DMS 273 treated with DMSO at 0.1 percent for 48 hours (cell line): ENCODE measurements around the gene TXNRD2.

ENCODE experiments used
- DNase-seq: peaks from one replicate; lab custom pipeline; 2025; lab: John Stamatoyannopoulos, UW

Gene TXNRD2

DNA sequence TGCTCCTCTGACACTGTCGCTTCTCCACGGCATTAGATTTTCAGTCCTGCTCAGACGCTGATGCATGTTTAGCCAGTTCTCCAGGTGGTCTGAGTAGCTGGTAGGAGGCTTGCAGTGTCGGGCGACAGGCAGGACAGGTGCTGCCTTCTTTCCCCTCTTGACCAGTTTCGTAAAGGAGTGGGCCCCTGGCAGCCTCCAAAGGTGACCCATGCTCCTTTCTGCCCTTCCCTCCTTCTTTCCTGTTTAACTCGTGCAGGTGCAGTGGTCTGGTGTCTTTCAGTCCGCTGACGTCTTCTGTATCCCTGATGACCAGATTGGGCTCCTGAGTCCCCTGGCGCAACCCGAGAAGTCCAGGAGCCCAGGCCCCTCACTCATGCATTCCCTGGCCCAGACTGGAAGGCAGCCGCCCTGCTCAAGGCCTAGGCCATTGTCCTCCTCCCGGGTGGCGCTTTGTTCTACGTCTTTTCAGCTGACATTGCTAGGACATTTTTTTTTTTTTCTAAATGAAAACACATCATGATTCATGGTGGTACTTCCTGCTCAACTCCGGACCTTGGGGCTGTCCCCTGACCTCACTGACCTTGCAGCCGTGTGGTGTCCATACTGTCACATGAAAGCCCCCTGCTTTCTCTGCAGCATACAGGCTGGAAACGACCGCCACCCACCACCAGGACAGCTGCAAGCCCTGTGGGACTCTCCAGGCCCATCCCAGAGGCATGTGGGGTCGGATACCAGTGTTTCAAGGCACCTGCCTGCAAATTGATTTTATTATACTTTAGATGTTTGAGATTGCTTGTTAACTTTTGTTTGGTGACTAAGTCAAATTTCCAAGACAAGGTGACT lies 25.5 kb upstream of the TXNRD2 start:
- DNase-seq: no peak

DNA sequence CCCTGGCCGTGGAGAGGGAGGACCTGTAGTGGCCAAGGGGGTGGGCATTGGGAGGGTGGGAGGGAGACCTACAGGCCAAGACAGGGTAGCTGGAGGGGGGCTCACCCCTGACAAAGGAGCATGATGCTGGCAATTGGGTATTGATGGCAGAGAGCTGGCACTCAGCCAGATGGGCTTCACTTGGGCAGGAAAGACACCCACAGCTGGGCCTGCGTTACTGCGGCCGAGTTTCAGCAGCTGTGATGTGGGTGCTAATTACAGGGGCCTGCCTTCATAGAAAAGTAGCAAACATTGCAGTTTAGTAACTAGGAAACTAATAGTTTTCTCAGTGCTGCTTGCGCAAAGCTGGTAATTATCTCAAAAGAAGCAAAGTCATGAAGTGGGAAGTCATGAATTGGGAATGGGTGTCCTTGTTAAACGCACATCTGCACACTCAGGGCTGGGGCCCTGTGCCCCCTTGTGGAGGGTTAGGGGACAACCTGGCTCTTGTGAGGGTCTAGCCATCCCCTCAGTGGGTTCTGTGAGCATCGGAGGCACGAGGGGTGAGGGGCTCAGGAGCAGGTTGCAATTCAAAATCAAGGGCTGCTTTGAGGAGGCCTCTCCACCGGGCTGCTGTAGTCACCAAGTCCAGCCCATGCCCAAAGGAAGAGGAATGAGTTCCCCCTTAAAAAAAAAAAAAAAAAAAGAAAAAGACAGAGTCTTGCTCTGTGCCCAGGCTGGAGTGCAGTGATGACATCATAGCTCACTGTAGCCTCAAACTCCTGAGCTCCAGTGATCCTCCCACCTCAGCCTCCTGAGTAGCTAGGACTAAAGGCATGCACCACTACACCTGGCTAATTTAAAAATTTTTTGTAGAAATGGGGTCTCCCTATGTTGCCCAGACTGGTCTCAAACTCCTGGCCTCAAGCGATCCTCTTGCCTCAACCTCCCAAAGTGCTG lies 24.4 kb upstream of the TXNRD2 start:
- DNase-seq: no peak

DNA sequence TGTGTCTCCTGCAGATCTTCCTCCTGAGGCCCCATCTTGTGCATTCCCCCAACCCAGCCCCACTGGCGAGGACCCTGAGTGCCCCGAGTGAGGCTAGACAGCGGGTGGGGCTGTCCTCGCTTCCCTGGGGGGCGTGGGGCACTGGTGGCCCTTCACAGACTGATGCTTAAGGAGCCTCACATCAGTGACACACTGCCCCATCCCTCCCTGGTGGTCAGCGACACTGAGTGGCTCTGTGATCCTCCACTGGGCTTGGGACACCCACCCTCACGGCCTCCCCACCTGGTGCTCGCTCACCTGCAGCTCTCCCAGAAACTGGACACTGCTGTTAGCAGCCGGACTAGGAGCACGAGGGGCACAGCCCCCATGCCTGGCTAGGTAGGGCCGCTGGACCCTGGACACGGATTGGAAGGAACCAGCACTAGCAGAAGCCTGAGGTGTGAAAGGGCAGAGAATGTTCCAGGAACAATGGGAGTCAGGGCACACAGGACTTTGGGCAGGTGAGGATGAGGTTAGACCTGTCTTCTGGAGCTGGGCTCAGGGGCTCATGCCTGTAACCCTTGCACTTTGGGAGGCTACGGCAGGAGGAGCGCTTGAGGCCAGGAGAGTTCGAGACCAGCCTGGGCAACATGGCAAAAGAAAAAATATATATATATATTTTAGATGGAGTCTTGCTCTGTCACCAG lies 23.2 kb upstream of the TXNRD2 start:
- no peak for DNase-seq

DNA sequence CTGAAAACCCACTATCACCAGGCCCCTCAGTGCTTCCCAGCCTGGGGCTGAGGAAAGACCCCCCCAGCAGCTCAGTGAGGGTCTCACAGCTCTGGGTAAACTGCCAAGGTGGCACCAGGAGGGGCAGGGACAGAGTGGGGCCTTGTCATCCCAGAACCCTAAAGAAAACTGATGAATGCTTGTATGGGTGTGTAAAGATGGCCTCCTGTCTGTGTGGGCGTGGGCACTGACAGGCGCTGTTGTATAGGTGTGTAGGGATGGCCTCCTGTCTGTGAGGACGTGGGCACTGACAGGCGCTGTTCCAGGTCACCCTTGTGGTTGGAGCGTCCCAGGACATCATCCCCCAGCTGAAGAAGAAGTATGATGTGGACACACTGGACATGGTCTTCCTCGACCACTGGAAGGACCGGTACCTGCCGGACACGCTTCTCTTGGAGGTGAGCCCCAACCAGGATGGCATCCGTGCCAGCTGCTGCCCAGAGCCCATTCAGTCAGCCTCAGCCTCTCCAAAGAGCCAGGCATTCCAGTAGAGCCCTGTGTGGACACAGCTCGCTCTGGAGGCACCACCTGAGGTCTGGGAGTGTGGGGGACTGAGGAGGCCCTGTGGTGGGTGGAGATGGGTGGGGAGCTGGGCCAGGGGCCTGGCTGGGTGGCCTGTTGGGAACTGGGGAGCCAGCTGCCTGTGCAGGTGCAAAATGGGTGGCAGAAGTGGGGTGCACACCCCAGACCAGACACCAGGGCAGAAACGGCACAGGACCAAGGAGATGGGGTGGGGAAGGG lies 22.4 kb upstream of the TXNRD2 start:
- DNase-seq: no peak

DNA sequence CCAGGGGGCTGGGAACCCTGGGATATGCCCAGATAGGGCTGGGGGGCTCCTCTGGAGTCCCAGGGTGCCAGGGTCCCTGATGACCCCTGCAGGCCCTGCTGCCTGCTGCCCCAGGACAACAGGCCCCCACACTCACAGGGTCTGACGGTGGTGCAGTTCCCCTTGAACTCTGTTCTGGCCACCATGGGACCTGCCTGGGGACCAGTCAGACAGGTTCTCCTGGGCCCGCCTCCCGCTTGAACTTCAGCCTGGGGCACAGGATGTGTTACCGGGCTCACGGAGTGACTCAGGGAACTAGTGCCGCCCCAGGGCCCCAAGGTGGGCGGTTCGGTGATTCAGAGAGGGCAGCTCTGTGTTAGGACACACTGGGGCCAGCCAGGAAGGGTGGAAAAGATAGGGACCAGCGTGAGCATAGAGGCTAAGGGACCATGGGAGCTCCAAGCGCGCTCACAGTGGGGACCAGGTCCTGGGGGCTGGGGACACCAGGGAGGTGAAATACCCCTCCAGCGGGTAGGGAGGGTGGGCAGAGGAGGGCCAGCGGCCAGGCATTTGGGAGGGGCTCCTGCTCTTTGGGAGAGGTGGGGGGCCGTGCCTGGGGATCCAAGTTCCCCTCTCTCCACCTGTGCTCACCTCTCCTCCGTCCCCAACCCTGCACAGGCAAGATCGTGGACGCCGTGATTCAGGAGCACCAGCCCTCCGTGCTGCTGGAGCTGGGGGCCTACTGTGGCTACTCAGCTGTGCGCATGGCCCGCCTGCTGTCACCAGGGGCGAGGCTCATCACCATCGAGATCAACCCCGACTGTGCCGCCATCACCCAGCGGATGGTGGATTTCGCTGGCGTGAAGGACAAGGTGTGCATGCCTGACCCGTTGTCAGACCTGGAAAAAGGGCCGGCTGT lies 21.5 kb upstream of the TXNRD2 start:
- no peak for DNase-seq

DNA sequence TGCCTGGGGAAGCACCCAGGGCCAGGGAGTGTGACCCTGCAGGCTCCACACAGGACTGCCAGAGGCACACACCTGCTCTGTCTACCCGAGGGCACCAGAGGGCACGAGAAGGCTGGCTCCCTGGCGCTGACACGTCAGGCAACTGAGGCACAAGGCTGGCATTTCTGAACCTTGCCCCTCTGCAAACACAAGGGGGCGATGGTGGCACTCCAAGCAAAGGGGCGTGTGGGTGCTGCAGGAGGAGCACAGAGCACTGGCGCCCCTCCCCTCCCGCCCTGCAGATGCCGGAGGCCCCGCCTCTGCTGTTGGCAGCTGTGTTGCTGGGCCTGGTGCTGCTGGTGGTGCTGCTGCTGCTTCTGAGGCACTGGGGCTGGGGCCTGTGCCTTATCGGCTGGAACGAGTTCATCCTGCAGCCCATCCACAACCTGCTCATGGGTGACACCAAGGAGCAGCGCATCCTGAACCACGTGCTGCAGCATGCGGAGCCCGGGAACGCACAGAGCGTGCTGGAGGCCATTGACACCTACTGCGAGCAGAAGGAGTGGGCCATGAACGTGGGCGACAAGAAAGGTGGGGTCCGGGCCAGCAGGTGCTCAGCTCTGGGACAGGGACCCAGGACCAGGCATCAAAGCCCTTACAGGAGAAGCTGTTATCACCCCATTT lies 20.8 kb upstream of the TXNRD2 start:
- peak; percentile 28 for DNase-seq

DNA sequence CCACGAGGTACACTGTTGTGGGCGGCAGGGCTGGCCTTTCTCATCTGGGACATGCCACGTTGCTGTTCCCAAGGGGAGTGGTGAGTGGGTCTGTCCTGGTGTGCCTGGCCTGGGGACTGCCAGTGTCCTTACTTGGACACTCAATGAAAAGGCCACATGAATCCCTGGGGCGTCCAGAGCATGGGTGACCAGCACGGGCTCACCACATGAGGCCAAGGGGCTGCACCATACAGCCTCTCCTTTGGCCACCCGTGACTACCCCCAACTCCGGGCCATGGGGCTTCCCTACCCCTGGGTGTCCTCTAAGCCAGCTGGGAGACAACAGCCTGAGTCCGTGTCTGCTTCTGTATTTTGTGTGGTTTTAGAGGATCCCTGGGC lies 20.2 kb upstream of the TXNRD2 start:
- no peak for DNase-seq

DNA sequence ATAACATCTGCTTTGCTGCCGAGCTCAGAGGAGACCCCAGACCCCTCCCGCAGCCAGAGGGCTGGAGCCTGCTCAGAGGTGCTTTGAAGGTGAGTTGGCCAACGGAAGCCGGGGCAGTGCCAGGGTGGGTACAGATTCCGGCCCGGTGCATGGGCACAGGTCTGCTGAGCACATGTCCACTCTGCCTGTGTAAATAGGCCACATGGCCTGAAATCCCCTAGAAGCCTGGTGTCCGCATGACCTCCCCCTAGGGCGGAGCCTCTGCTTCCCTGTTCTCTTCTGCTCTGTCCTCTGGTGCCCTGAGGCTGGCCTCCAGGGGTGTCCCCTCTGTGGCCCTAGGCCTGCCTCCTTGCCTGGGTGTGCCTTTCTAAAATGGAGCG lies 19.6 kb upstream of the TXNRD2 start:
- DNase-seq: no peak

DNA sequence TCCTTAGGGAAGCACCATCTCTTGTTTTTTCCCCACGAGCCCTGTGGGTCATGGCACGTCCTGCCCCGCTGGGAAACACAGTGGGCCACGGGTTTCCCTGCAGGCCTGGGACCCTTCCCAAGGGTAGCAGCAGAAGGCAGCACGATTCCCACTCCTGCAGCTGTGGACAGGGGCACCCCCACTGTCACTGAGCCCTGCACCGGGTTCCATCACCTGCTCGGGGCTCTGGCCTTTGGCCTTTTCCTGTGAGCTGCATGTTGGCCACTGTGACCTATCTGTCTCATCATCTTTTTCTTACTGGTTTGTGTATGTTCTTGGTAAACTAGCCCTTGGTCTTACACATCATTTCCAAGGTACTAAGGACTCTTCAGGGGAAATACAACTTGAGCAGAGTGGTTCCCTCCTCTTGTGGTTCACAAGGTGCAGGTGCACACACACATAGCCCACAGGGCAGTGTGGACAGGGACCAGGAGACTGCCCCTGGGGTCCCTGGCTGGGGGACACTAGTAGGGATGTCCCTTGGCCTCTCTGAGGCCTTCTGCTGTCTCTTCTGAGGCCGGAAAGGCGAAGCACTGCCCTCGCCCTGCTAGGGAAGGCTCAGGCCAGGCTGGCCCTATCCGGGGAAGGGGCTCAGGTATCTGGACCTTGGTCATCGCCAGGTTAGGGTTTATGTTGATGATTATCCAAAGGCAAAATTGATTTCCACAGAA lies 19.0 kb upstream of the TXNRD2 start:
- DNase-seq: no peak

DNA sequence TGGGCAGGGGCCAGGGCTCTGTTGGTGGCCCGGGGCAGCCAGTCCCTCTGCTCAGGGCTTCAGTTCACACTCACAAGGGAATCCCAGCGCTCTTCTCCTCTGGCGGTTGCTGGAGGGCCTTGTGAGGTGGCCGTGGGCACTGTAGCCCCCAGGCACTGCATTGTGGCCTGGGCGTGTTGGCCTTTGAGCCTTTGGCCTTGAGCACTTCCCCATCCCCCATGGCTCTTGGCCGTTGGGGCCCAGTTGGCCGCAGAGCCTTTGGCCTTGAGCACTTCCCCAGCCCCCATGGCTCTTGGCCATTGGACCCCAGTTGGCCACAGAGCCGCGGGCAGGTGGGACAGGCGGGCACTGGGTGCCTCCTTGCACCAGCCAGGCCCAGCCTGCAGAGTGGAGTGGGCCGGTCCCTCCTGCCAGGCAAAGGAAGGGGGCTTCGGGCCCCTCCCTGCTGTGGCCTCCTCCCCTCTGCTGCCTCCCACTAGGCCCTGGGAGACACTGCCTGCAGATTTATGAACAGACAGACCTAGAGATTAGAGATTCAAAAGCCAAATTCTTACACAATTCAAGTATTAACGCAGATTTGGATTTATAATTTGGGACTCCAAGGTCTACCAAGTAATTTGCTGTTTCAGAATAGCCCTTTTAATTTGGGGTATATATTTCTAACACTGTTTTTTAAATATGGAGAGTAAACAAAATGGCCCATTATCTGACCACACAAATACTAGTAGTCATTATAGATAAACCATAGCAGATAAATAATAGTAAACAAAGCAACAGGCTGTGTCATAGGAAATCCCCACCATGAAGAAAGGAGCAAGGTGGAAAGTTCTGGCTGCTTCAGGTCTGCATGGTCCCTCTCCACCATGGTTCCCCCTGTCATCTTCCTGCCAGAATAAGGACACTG lies 18.2 kb upstream of the TXNRD2 start:
- no peak for DNase-seq

DNA sequence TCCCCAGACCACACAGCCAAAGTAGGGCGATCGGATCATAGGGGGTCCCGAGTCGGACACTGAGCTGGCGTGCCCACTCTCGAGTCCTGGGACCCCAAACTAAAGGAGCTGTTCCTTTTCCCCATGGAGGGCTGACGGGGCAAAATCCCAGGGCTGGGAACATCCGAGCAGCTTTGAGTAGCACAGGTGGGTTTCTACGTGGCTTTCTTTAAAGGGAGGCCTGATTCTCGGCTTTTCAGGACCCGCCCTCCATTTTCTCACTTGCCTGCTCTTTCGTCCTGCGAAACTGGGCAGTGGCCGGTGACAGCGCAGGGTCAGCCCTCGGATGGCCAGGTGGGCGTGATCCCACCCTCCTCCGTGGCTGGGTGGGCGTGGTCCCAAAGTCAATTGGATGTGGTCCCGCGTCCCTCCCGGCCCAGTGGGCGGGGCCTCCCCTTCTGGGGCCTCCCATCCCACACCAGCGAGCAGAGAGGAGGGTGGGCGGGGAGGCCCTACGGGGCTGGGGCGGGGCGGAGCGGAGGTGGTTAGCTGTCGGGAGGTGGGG lies 17.5 kb upstream of the TXNRD2 start:
- DNase-seq: no peak

DNA sequence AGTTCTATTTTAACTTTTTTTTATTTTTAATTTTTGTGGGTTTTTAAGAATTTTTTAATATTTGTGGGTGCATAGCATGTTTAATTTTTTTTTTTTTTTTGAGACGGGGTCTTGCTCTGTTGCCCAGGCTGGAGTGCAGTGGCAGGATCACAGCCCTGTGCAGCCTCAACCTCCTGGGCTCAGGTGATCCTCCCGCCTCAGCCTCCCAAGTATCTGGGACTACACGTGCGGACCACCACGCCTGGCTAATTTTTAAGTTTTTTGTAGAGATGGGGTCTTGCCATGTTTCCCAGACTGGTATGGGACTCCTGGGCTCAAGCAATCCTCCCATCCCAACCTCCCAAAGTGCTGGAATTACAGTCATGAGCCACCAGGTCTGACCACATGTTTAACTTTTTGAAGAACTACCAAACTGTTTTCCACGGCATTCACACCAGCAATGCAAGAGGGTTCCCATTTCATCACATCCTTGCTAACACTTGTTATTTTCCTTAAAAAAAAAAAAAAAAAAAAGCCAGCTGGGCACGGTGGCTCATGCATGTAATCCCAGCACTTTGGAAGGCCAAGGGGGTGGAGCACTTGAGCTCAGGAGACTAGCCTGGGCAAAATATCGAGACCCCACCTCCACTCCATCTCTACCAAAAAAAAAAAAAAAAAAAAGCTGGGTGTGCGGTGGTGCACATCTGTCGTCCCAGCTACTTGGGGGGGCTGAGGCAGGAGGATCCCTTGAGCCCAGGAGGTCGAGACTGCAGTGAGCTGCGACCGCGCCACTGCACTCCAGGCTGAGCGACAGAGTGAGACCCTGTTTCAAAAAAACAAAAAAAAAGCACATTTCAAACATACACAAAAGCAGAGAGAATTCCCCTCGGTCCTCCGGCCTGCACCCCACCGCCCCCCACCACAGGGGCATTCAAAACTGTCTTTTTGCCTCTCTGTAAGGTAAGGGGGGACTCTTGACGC lies 16.7 kb upstream of the TXNRD2 start:
- DNase-seq: no peak

DNA sequence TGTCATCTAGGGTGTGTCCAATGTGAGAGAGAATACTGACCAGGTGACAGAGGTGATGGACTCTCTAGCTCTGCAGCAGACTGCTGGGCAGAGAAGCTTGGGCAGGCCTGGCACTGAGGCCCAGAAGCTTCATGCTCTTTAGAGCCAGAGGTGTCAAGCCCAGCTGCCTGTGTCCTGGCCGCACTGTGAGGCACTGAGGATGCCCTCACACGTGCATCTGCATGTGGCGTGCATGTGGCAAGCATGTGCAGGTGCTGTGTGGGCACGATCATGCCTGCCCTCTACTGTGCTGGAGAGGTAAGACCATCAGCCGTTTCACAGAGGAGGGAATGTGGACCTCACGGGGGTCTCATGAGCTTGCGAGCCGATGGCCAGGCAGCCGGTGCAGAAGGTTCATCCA lies 15.8 kb upstream of the TXNRD2 start:
- no peak for DNase-seq

DNA sequence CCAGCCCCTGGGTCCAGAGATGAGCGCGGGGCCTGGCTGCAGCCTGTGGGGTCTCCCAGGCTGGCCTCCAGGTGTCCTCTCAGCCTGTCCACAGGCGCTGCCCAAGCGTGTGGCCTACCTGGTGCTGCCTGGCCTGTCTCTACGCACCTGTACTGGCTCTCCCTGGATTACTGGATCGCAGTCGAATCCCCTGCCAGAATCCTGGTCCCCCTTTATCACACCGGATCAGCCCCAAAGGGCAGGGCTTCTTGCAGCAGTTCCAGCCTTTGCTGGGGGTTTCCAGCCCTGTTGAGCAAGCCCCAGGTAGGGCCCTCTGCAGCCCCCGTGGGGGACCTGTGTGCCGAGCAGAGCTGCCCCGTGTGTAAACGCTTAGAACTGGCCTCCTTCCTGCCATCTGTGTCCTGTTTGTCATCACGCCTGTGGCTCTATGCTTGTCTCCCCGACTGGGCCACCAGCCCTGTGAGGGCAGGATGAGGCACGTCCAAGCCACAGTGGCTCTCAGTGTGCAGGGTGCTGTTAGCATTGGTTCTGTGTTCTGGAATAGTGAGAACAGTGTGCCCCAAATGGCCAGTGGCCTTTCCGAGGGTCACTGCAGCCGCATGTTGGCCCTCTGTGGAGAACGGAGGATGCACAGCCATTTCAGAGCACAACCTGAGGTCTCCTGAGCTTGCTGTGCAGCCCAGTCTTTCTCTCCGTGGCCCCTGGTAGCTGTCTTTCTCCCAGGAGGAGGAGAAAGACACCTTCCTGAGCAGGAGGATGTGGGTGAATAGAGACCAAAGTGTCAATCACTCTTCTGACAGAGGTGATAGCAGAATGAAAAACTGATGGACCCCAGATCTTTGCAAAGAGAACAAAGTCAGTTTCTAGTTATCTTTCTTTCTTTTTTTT lies 13.9 kb upstream of the TXNRD2 start:
- no peak for DNase-seq

DNA sequence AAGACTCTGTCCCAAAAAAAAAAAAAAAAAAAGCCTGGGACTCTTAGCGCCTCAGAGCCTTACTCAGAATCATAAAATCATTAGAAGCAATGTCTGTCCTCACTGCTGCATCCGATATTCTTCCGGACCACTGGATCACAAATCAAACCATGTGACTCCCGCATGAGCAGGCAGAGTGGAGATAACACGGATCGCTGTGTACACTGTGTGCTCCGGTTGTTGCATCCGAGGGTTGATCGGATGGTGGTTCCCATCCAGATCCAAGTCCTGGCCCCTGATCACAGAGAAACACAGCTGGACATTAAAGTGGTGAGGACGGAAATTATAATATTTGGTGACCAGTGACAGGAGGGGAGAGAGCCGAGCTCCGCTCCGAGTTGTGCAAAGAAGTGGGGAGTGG lies 9.7 kb upstream of the TXNRD2 start:
- no peak for DNase-seq
